ENCODE data around the gene CRIM1.
"Not testable (repeated sequence)": the region's sequence is repeated elsewhere in the genome, so short reads cannot be mapped to it uniquely, and the experiment has no call there.

The CRIM1 gene

DNA sequence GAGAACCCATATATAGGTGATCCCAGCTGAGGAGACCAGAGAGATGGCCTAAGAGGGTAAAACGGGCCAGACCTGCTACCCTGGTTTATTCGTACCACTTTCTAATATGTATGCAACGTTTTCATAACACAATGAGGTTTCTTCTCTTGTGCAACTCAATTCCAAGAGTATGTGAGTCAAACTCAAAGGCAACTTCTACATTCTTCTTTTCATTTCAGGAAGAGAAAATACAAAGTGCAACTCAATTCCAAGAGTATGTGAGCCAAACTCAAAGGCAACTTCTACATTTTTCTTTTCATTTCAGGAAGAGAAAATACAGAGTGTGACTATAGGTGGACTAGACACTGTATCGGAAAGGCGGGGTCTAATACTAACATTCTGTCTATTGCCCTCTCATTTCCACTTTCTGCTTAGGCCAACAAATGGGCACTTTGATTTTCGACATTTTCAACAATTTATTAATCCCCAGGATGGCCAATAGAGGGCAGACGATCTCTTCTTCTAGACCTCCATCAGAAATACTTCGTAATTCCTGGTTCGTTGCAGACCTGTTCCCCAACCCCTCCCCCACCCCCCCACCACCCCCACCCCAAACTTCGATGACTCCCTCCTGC, 3.7 kb upstream of the CRIM1 start:
- peak; percentile 11 to 47 for DNase-seq

GRCh38 chr2:36352701-36353100, 2.9 kb upstream of the CRIM1 start:
- DNase-seq = no peak

- DNase-seq = no peak
These were observed 797 bp upstream of the CRIM1 start for GRCh38 chr2:36354811-36355150.

DNA sequence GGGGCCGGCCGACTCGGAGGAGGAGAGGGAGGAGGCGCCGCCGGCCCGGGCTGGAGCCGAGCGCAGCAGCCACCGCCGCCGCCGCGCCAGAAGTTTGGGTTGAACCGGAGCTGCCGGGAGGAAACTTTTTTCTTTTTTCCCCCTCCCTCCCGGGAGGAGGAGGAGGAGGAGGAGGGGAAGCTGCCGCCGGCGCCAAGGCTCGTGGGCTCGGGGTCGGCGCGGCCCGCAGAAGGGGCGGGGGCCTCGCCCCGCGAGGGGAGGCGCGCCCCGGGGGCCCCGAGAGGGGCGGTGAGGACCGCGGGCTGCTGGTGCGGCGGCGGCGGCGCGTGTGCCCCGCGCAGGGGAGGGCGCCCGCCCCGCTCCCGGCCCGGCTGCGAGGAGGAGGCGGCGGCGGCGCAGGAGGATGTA, 316 bp downstream of the CRIM1 start:
- DNase-seq = no peak

GRCh38 chr2:36356298-36356989, 866 bp downstream of the CRIM1 start:
- peak; percentile 14 to 34 for DNase-seq

DNA sequence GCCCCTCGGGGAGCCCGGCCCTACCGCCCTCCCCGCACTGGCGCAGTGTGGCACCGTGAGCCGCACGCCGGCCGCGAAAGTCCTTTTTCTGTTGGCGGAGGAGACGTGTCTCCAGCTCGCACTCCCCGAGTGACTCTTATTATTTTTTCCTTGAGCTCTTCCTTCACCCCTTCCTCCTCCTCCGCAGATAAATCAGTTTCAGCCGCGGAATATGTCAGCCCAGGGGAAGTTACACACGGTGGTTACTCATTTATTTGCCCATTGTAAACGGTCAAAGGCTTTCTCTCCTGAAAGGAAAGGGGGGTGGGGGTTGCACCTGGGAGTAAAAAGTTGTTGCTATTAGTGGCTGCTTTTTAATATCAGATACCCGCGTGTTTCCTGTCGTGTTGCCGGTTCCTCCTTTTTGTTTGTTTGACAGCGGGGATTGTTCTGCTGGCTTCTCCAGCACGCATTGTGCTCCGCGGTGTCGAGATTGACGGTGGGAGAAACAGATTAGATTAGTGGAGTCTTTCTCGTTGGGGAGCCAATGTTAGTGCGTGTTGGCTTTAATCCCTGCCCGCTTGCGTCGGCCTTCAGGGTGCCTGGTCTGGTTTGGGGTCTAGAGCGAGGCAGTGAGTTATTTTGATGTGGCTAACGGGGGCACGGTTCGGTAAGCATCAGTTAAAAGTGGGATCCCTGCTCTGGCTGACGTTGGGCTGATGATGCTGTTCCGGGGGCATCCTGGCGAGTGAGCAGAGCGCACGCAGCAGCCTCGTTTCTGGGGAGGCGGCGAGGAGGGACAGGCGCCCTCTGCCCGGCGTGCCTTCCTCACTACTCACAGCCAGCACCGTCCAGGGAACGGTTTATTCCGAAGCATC, 1.6 kb downstream of the CRIM1 start:
- peak; percentile 25 to 28 for DNase-seq

GRCh38 chr2:36357847-36358659, 2.5 kb downstream of the CRIM1 start:
- DNase-seq = no peak

- peak; percentile 26 to 41 for DNase-seq
These were observed 3.5 kb downstream of the CRIM1 start for GRCh38 chr2:36359067-36359466.

DNA sequence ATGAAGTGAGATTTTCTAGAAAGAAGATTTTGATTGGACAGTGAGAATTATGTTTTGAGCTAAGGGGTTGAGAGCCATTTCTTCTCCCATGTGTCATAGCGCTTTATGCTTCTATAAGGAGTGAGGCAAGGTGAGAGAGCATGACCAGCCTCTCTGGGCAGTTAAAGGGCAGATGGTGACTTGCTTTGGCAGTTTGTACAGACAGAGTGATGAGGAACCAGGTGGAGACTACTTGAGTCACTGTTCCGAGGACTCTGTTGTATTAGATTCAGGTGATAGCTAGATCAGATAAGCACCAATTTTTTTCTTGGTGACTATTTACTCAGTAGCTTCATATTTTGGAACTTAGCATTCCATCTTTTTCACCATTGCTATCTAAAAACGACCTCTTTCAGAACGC, 4.5 kb downstream of the CRIM1 start:
- no peak for DNase-seq

DNA sequence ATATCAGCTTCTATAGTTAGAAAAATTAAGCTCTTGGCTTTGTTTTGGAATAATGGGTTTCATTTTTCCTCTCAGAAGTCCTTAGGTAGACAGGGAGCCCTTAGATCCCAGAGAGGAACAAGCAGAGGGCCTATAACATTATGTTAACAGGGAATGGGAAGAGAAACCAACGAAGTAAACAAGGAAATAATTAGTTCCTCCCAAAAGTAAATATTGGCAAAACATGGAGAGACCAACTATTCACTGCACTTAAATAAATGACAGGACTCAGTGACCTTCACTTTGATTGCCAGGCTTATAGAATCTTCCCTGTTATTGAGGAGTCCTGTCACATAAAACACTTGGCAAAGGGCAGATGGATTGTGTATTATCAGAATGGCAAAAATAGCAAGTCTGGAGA, 5.3 kb downstream of the CRIM1 start:
- no peak for DNase-seq

GRCh38 chr2:36361396-36361795, 5.8 kb downstream of the CRIM1 start:
- no peak for DNase-seq

DNA sequence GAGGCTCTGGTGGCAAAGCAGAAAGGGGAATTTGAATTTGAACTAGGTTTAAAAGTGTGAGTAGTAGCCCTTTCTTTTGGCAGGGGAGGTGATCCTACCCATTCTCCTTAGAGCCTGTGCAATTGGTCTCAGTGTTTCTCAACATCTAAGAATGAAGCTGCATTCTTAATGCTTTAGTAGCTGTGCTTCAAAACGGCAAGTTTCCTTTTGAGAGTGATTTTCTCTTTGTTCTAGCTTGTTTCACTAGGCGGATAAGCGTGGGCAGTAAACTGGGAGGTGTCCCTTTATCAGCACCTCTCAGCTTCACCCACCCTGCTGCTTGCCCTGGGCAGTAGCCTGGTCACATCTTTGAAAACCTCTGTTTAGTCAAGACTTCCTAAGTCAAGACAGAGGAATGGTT, 6.7 kb downstream of the CRIM1 start:
- no peak for DNase-seq

DNA sequence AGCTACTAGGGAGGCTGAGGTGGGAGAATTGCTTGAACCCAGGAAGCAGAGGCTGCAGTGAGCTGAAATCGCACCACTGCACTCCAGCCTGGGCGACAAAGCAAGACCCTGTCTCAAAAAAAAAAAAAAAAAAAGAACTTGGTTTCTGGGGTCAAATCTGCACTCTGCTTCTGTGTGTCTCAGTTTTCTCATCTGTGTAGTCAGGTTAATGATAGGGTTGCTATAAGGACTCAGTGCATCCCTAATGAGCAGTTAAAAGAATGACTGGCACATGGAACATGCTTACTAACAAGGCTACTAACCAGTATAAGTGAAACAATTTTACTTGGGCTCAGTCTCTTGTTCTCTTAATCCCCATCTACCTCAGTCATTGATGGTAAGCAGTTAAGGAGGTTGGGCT, 7.5 kb downstream of the CRIM1 start:
- not testable (repeated sequence) for DNase-seq

- DNase-seq = no peak
These were observed 11.0 kb downstream of the CRIM1 start for GRCh38 chr2:36366491-36367120.

GRCh38 chr2:36367486-36367885, 11.9 kb downstream of the CRIM1 start:
- no peak for DNase-seq

DNA sequence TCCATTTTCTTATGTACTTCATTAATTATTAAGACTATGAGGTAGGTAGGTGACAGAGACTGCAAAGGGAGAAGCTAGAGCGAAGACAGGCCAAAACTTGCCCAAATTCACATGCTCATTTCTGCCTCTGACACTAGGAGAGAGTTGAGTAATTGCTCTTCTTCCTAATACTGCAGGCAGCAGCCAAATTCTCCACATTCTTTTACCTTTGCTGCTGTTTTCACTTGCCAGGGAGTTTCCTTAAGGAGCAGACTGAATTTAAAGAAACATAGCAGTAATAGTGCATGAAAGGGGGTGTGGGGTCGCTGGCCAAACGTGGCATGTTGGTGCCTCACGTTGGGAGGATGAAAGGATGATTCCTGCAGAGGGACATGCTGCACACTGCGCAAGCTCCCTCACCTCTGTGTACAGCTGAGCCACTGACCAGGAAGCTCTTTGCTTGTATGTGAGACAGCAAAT, 12.3 kb downstream of the CRIM1 start:
- no peak for DNase-seq

- no peak for DNase-seq
These were observed 12.9 kb downstream of the CRIM1 start for GRCh38 chr2:36368438-36368837.

DNA sequence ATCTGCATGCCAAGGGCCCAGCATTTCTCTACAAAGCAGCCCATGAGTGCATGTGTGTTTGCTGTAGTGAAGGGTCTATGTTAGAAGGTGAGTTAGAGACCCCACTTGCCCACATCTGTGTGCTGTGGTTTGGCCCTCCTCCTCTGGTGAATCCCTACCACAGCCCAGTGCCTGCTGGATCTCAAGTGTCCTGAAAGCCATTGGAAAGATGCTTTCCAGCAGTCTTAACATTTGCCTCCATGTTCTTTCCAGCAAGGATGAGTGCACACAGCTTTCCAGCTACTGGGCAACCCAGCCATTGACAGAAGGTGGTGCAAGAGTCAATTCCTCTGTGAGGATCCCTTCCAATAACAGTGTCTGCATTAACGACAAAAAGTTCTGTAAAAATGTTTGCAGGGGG, 13.6 kb downstream of the CRIM1 start:
- DNase-seq = no peak

- no peak for DNase-seq
These were observed 14.1 kb downstream of the CRIM1 start for GRCh38 chr2:36369716-36370115.

DNA sequence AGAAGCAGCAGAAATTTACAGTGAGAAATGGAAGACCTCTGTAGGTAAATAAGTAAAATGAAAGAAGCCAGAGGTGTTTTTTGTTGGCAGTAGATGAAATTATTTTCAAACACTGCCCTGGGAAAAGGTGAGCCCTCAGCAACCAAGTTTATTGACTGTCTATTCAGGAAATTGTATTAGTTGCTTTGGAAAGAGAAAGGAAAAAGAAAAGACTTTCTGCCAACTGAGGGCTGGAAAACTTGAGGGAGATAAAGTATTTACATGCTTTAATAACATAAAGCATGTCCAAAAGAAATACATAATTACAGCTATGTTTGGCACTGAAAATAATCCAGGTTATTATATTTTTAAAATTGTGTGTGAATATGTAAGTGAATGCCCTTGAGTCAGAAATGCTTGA, 14.7 kb downstream of the CRIM1 start:
- no peak for DNase-seq

- no peak for DNase-seq
These were observed 15.7 kb downstream of the CRIM1 start for GRCh38 chr2:36371070-36371874.

DNA sequence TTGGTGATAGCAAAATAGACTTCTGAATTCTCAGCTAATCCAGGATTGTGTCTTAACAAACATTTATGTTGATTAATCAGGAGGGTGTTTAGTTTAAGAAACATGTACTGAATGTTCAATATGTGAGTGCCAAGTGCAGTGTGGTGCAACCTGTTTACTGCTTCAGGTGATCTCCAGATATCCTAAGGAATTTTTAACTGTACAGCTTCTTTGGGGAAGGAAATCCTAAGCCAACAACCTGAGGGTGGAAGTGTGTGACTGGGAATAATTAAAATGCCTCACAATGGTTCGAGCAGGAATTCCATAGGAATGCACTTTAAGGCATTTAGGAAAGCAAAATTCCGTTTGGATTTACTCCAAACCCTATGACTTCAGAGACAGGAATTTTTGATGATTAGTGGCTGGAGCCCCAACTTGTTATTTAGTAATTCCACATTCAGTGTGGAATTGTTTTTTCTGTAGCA, 16.4 kb downstream of the CRIM1 start:
- no peak for DNase-seq
